DND-41 (cell line): ENCODE measurements around the gene AHSG.

Source experiments
- ATAC-seq: fragments of 200-7000 bp; cut with Tn5 transposase; 3 replicates; pipeline ENCODE4 v1.9.1; 2021; ENCODE audit warnings: low read depth; ENCODE audit not compliant: insufficient read depth
- DNase-seq: peaks from one replicate; pipeline ENCODE4 v3.0.0-alpha.2; 2020
- H2AFZ ChIP-seq: 2 replicates; pipeline ENCODE4 v1.6.0; 2012; ENCODE audit warnings: low read depth, low read length
- H3K27ac ChIP-seq: 2 replicates; pipeline ENCODE4 v1.5.1; 2012; ENCODE audit warnings: low read length, inconsistent platforms
- H3K27me3 ChIP-seq: fragments of 200-600 bp; sonication (generic); 2 replicates; pipeline ENCODE4 v1.6.0; 2012; ENCODE audit warnings: low read length, mild to moderate bottlenecking, inconsistent platforms; ENCODE audit not compliant: insufficient read depth, poor library complexity
- H3K36me3 ChIP-seq: 2 replicates; pipeline ENCODE4 v1.5.1; 2012; ENCODE audit warnings: low read length, inconsistent platforms; ENCODE audit not compliant: insufficient read depth
- H3K4me1 ChIP-seq: 2 replicates; pipeline ENCODE4 v1.5.1; 2012; ENCODE audit warnings: mild to moderate bottlenecking, low read length; ENCODE audit not compliant: insufficient read depth
- H3K4me2 ChIP-seq: 2 replicates; pipeline ENCODE4 v1.6.0; 2012; ENCODE audit warnings: mild to moderate bottlenecking, moderate library complexity, low read length, inconsistent platforms; ENCODE audit not compliant: insufficient read depth
- H3K4me3 ChIP-seq, 2 experiments: fragments of 200-600 bp in 1 of 2; shearing (Covaris generic) in 1 of 2; 2 replicates each; pipeline ENCODE4 v1.5.1; 2012 to 2016; ENCODE audit warnings: inconsistent platforms in 2 of 2, low read length in 2 of 2, mild to moderate bottlenecking in 2 of 2, low read depth in 1 of 2, moderate library complexity in 1 of 2
- H3K79me2 ChIP-seq: 2 replicates; pipeline ENCODE4 v1.6.0; 2012; ENCODE audit warnings: low read length, inconsistent platforms; ENCODE audit not compliant: insufficient read depth
- H3K9ac ChIP-seq: 2 replicates; pipeline ENCODE4 v1.6.0; 2012; ENCODE audit warnings: low read depth, mild to moderate bottlenecking, inconsistent platforms, low read length, moderate library complexity
- H3K9me3 ChIP-seq: 2 replicates; pipeline ENCODE4 v1.5.1; 2012; ENCODE audit warnings: low read length, moderate library complexity, mild to moderate bottlenecking, inconsistent platforms; ENCODE audit not compliant: insufficient read depth, severe bottlenecking
- H4K20me1 ChIP-seq: 2 replicates; pipeline ENCODE4 v1.6.0; 2012; ENCODE audit warnings: low read length; ENCODE audit not compliant: insufficient read depth
- CTCF ChIP-seq: IDR thresholded peaks from 2 replicates; pipeline ENCODE4 v1.5.1; 2012; ENCODE audit warnings: borderline replicate concordance, low read length, moderate library complexity, mild to moderate bottlenecking; ENCODE audit not compliant: poor library complexity, severe bottlenecking; ENCODE audit errors: extremely low read depth
- EZH2 ChIP-seq: IDR thresholded peaks from 3 replicates; pipeline ENCODE4 v1.6.1; 2012; ENCODE audit warnings: borderline replicate concordance, low read depth, mild to moderate bottlenecking, moderate library complexity, low read length, inconsistent platforms; ENCODE audit not compliant: severe bottlenecking

Gene AHSG

GRCh38 chr3:186642014-186642413, 29.2 kb downstream of the AHSG start:
- Histone ChIP-seq H3K4me2 (no peak overlapping the region), H3K27me3 (peaks cover 29% of the 10 kb centered on the region), H3K27ac (no peak overlapping the region), H3K4me3 (no peak overlapping the region), H3K36me3 (no peaks in the 10 kb centered on the region), H3K79me2 (no peaks in the 10 kb centered on the region), H3K9me3 (no peaks in the 10 kb centered on the region), H2AFZ (no peak overlapping the region), H4K20me1 (no peaks in the 10 kb centered on the region), H3K9ac (no peak overlapping the region), H3K4me1 (no peaks in the 10 kb centered on the region)
- TF ChIP-seq CTCF (no peak), EZH2 (no peak)
- ATAC-seq (no peak), DNase-seq (no peak)

- Histone ChIP-seq H3K4me2 (no peak overlapping the region), H3K27me3 (peaks cover 24% of the 10 kb centered on the region)
- no peak for ATAC-seq
Observed at GRCh38 chr3:186643493-186643892, 30.6 kb downstream of the AHSG start.

GRCh38 chr3:186644683-186645082, 31.8 kb downstream of the AHSG start:
- Histone ChIP-seq H3K9ac (no peak overlapping the region), H3K36me3 (no peaks in the 10 kb centered on the region), H3K27ac (no peak overlapping the region), H3K9me3 (no peaks in the 10 kb centered on the region), H3K79me2 (no peaks in the 10 kb centered on the region), H2AFZ (no peak overlapping the region), H3K4me3 (no peak overlapping the region), H4K20me1 (no peaks in the 10 kb centered on the region), H3K4me1 (no peaks in the 10 kb centered on the region), H3K27me3 (peaks cover 24% of the 10 kb centered on the region), H3K4me2 (no peak overlapping the region)
- no peak for DNase-seq
- TF ChIP-seq CTCF (no peak), EZH2 (no peak)
- ATAC-seq: no peak

More at GRCh38 chr3:186643493-186643892, 30.6 kb downstream of the AHSG start:
- Histone ChIP-seq H4K20me1 (no peaks in the 10 kb centered on the region), H2AFZ (no peak overlapping the region), H3K4me1 (no peaks in the 10 kb centered on the region), H3K79me2 (no peaks in the 10 kb centered on the region), H3K4me3 (no peak overlapping the region), H3K9me3 (no peaks in the 10 kb centered on the region), H3K27ac (no peak overlapping the region), H3K9ac (no peak overlapping the region), H3K36me3 (no peaks in the 10 kb centered on the region)
- no peak for DNase-seq
- TF ChIP-seq EZH2 (no peak), CTCF (no peak)

GRCh38 chr3:186646106-186646505, 33.2 kb downstream of the AHSG start:
- ATAC-seq: no peak
- H3K4me1 ChIP-seq: no peaks in the 10 kb centered on the region
- H3K9ac ChIP-seq: no peak overlapping the region

More at GRCh38 chr3:186646106-186646505, 33.2 kb downstream of the AHSG start:
- Histone ChIP-seq H2AFZ (no peak overlapping the region), H3K9me3 (no peaks in the 10 kb centered on the region), H3K36me3 (no peaks in the 10 kb centered on the region), H3K27me3 (peaks cover 21% of the 10 kb centered on the region), H4K20me1 (no peaks in the 10 kb centered on the region), H3K4me2 (no peak overlapping the region), H3K27ac (no peak overlapping the region), H3K4me3 (no peak overlapping the region), H3K79me2 (no peaks in the 10 kb centered on the region)
- DNase-seq: no peak
- TF ChIP-seq EZH2: no peak
- no peak for TF ChIP-seq CTCF
